ENCODE results near the gene TUBA3D. TPM values are rescaled to one million over a fixed set of nuclear protein-coding genes. Genes with fewer than 3 reads are reported as not detected.
A peak's percentile ranks its signal among the peaks of the same experiment; 100 is the strongest.

The TUBA3D gene
- polyA plus RNA-seq, 1 of the 3 experiments (the other 2 are of a cell fraction), result not detected

- TF ChIP-seq CTCF (IDR thresholded peaks at IDR 0.05) (peak; percentile 95), NFIC (IDR thresholded peaks at IDR 0.05; ENCODE audit: borderline replicate concordance) (no peak), IRF3 (IDR thresholded peaks at IDR 0.05; ENCODE audit: low read depth, low read length) (no peak)
Measured at GRCh38 chr2:131492418-131493198, 16.7 kb downstream of the TUBA3D start (continued).

- Histone ChIP-seq H3K9ac (peak overlapping the region; percentile 93), H4K20me1 (ENCODE audit: insufficient read depth) (peaks cover 11% of the 10 kb centered on the region; the same call in 1 of the 2 replicates), H3K79me2 (ENCODE audit: insufficient read depth) (peaks cover 61% of the 10 kb centered on the region), H3K9me3 (no peaks in the 10 kb centered on the region), H3K36me3 (replicated peaks in 1 of 2; ENCODE audit: control insufficient read depth in 1 of 2, insufficient read depth in 2 of 2, low read length in 1 of 2) (no peaks in the 10 kb centered on the region), H3K4me2 (peak overlapping the region; percentile 82), H3K4me1 (ENCODE audit: control insufficient read depth in 1 of 2, insufficient read depth in 2 of 2, low read depth in 1 of 2, low read length in 1 of 2) (peaks cover 6 to 15% of the 10 kb centered on the region in 2 experiments; a peak in 2 of 4 replicates), H3K9me2 (no peaks in the 10 kb centered on the region), H3F3A (replicated peaks; ENCODE audit: insufficient read depth) (no peaks in the 10 kb centered on the region), H2AFZ (ENCODE audit: low read depth) (peak overlapping the region; percentile 83; the same call in 1 of the 2 replicates), H3K4me3 (ENCODE audit: low read depth in 2 of 2, low read length in 1 of 2) (peak overlapping the region; percentile 83 to 91), H3K27ac (ENCODE audit: low read depth in 2 of 2, low read length in 1 of 2) (peak overlapping the region; percentile 74 to 91), H3K27me3 (ENCODE audit: insufficient read depth) (no peaks in the 10 kb centered on the region)
- ChIA-PET POLR2A (interaction anchor here (0.8 to 1.0 kb wide), 2 partner anchors 10 to 452 kb away, joined by 3 read pairs; no protein-coding TSS in a partner anchor), CTCF (interaction anchor here (0.6 to 5.1 kb wide), 21 partner anchors 9 to 452 kb away, joined by 3 to 36 read pairs (median 4); partner anchors contain the start of gene CCDC74A)
- 2% methylated on average over 19 of the region's 40 CpGs for whole genome bisulfite sequencing (ENCODE audit: low lambda C conversion rate)
- TF ChIP-seq CTCF (IDR thresholded peaks at IDR 0.05) (no peak), ZBTB33 (IDR thresholded peaks at IDR 0.05; ENCODE audit: borderline replicate concordance, low read depth) (no peak), FOXJ3 (CRISPR knock-in tag; IDR thresholded peaks at IDR 0.05) (no peak), GATA2 (CRISPR knock-in tag; IDR thresholded peaks at IDR 0.05) (no peak), MAX (IDR thresholded peaks at IDR 0.05; ENCODE audit: low read depth) (no peak), MXI1 (IDR thresholded peaks at IDR 0.05; ENCODE audit: low read depth, low read length) (no peak), RAD21 (IDR thresholded peaks at IDR 0.05; ENCODE audit: low read length) (no peak), PBX3 (IDR thresholded peaks at IDR 0.05) (no peak), NRF1 (IDR thresholded peaks at IDR 0.05; ENCODE audit: low read depth, low read length) (no peak), TCF12 (IDR thresholded peaks at IDR 0.05) (no peak), IRF3 (IDR thresholded peaks at IDR 0.05; ENCODE audit: low read depth, low read length) (no peak), USF1 (IDR thresholded peaks at IDR 0.05; ENCODE audit: borderline replicate concordance, low read depth) (no peak), POLR2AphosphoS5 (IDR thresholded peaks at IDR 0.05; ENCODE audit: low read depth, low read length) (no peak), ELF1 (IDR thresholded peaks at IDR 0.05) (no peak), GABPA (IDR thresholded peaks at IDR 0.05; ENCODE audit: low read depth) (no peak)
- DNase-seq, result no peak
Measured at GRCh38 chr2:131493199-131493968, 17.5 kb downstream of the TUBA3D start.

Measured in SK-N-SH (cell line).